ENCODE measurements around the gene NFIA.

NFIA gene

GRCh38 chr1:61139775-61140549, 57.6 kb downstream of the NFIA start:
- no peak for DNase-seq
- Histone ChIP-seq H2BK15ac (ENCODE audit: low read depth, poor library complexity, severe bottlenecking) (no peak overlapping the region), H2BK12ac (ENCODE audit: low read length in 2 of 2) (no peak overlapping the region), H4K8ac (ENCODE audit: low read length) (no peak overlapping the region), H2BK120ac (ENCODE audit: low read depth, low read length) (no peak overlapping the region), H3K4ac (ENCODE audit: low read depth in 1 of 2, low read length in 2 of 2) (no peak overlapping the region), H3K23ac (ENCODE audit: low read length in 2 of 2) (no peak overlapping the region), H3K4me3 (ENCODE audit: insufficient read depth in 1 of 2, low read depth in 1 of 2, low read length in 2 of 2) (no peak overlapping the region), H2BK5ac (ENCODE audit: low read depth, low read length, poor library complexity, severe bottlenecking) (no peak overlapping the region), H2AFZ (ENCODE audit: low read depth, low read length) (no peak overlapping the region), H3K4me2 (ENCODE audit: low read length, poor library complexity, severe bottlenecking) (no peak overlapping the region), H3K79me1 (replicated peaks; ENCODE audit: low read length, poor library complexity, severe bottlenecking) (no peaks in the 10 kb centered on the region), H3K36me3 (ENCODE audit: control insufficient read depth in 1 of 2, insufficient read depth in 2 of 2, low read depth in 1 of 2, low read length in 2 of 2) (no peaks in the 10 kb centered on the region), H4K91ac (ENCODE audit: low read length) (no peak overlapping the region), H3K27me3 (ENCODE audit: control insufficient read depth in 1 of 2, insufficient read depth in 1 of 2, low read length in 2 of 2) (no peaks in the 10 kb centered on the region), H3K9me3 (ENCODE audit: control insufficient read depth, low read length) (no peaks in the 10 kb centered on the region), H3K4me1 (ENCODE audit: control insufficient read depth, insufficient read depth, low read depth, low read length) (no peaks in the 10 kb centered on the region), H3K14ac (ENCODE audit: low read length in 2 of 2) (no peak overlapping the region), H2AK5ac (ENCODE audit: low read length, severe bottlenecking) (no peak overlapping the region), H3K18ac (ENCODE audit: low read depth in 1 of 2, low read length in 2 of 2) (no peak overlapping the region), H3K27ac (ENCODE audit: low read length, poor library complexity, severe bottlenecking) (no peak overlapping the region), H3K9ac (ENCODE audit: low read length) (peak overlapping the region; percentile 83)
- WGBS, result 95% methylated on average over 1 of the region's 7 CpGs

DNA sequence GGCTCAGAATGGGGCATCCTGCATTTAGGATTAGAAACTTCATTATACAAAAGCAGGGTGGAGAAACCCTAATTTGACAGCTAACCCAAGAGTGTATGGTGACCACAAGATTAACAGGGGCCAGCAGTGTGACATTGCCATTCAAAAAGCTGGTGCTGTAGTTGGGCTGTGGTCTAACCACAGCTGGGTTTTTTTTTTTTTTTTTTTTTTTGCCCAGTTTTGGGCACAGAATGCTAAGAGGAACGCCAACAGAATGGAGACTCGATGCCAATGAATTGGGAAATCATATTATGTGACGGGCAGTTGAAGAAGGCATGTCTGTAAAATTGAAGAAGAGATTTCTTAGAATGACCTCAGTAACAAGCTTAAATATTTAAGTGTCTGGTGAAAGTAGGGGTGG, 58.4 kb downstream of the NFIA start:
- no peak overlapping the region for H2AFZ ChIP-seq (ENCODE audit: low read depth, low read length)
- no peak overlapping the region for H2BK5ac ChIP-seq (ENCODE audit: low read depth, low read length, poor library complexity, severe bottlenecking)
- no peak overlapping the region for H3K27ac ChIP-seq (ENCODE audit: low read length, poor library complexity, severe bottlenecking)
- no peaks in the 10 kb centered on the region for H3K36me3 ChIP-seq (ENCODE audit: control insufficient read depth in 1 of 2, insufficient read depth in 2 of 2, low read depth in 1 of 2, low read length in 2 of 2)
- no peaks in the 10 kb centered on the region for H3K27me3 ChIP-seq (ENCODE audit: control insufficient read depth in 1 of 2, insufficient read depth in 1 of 2, low read length in 2 of 2)
- H3K9ac ChIP-seq (ENCODE audit: low read length), result peak overlapping the region; percentile 61
- no peak overlapping the region for H2BK120ac ChIP-seq (ENCODE audit: low read depth, low read length)
- H3K18ac ChIP-seq (ENCODE audit: low read depth in 1 of 2, low read length in 2 of 2), result no peak overlapping the region
- no peaks in the 10 kb centered on the region for H3K9me3 ChIP-seq (ENCODE audit: control insufficient read depth, low read length)
- H4K91ac ChIP-seq (ENCODE audit: low read length), result no peak overlapping the region
- H3K4me3 ChIP-seq (ENCODE audit: insufficient read depth in 1 of 2, low read depth in 1 of 2, low read length in 2 of 2), result peak overlapping the region in 1 of 2 experiments; percentile 55
- no peak overlapping the region for H3K4ac ChIP-seq (ENCODE audit: low read depth in 1 of 2, low read length in 2 of 2)
- H3K14ac ChIP-seq (ENCODE audit: low read length in 2 of 2), result no peak overlapping the region
- no peak overlapping the region for H2BK12ac ChIP-seq (ENCODE audit: low read length in 2 of 2)
- no peak overlapping the region for H2BK15ac ChIP-seq (ENCODE audit: low read depth, poor library complexity, severe bottlenecking)
- no peak overlapping the region for H4K8ac ChIP-seq (ENCODE audit: low read length)
- H2AK5ac ChIP-seq (ENCODE audit: low read length, severe bottlenecking), result no peak overlapping the region
- H3K23ac ChIP-seq (ENCODE audit: low read length in 2 of 2), result no peak overlapping the region
- no peaks in the 10 kb centered on the region for H3K4me1 ChIP-seq (ENCODE audit: control insufficient read depth, insufficient read depth, low read depth, low read length)
- H3K4me2 ChIP-seq (ENCODE audit: low read length, poor library complexity, severe bottlenecking), result no peak overlapping the region
- H3K79me1 ChIP-seq (replicated peaks; ENCODE audit: low read length, poor library complexity, severe bottlenecking), result no peaks in the 10 kb centered on the region
- DNase-seq, result no peak
- 100% methylated on average over 3 of the region's 3 CpGs for WGBS

GRCh38 chr1:61141288-61142042, 59.1 kb downstream of the NFIA start:
- H2BK5ac ChIP-seq (ENCODE audit: low read depth, low read length, poor library complexity, severe bottlenecking), result no peak overlapping the region
- 72% methylated on average over 9 of the region's 9 CpGs for WGBS

GRCh38 chr1:61142043-61142440, 59.7 kb downstream of the NFIA start:
- Histone ChIP-seq H3K27ac (ENCODE audit: low read length, poor library complexity, severe bottlenecking) (no peak overlapping the region), H3K36me3 (ENCODE audit: control insufficient read depth in 1 of 2, insufficient read depth in 2 of 2, low read depth in 1 of 2, low read length in 2 of 2) (no peaks in the 10 kb centered on the region), H3K4me1 (ENCODE audit: control insufficient read depth, insufficient read depth, low read depth, low read length) (no peaks in the 10 kb centered on the region), H2BK5ac (ENCODE audit: low read depth, low read length, poor library complexity, severe bottlenecking) (no peak overlapping the region), H3K14ac (ENCODE audit: low read length in 2 of 2) (no peak overlapping the region), H2BK120ac (ENCODE audit: low read depth, low read length) (no peak overlapping the region), H2BK15ac (ENCODE audit: low read depth, poor library complexity, severe bottlenecking) (no peak overlapping the region), H3K4me2 (ENCODE audit: low read length, poor library complexity, severe bottlenecking) (no peak overlapping the region), H3K79me1 (replicated peaks; ENCODE audit: low read length, poor library complexity, severe bottlenecking) (no peaks in the 10 kb centered on the region), H3K4me3 (ENCODE audit: insufficient read depth in 1 of 2, low read depth in 1 of 2, low read length in 2 of 2) (peak overlapping the region in 1 of 2 experiments; percentile 55), H3K18ac (ENCODE audit: low read depth in 1 of 2, low read length in 2 of 2) (no peak overlapping the region), H3K9me3 (ENCODE audit: control insufficient read depth, low read length) (no peaks in the 10 kb centered on the region), H2AFZ (ENCODE audit: low read depth, low read length) (no peak overlapping the region), H3K9ac (ENCODE audit: low read length) (peak overlapping the region; percentile 14), H4K8ac (ENCODE audit: low read length) (no peak overlapping the region), H2BK12ac (ENCODE audit: low read length in 2 of 2) (no peak overlapping the region), H3K4ac (ENCODE audit: low read depth in 1 of 2, low read length in 2 of 2) (no peak overlapping the region), H3K23ac (ENCODE audit: low read length in 2 of 2) (no peak overlapping the region), H3K27me3 (ENCODE audit: control insufficient read depth in 1 of 2, insufficient read depth in 1 of 2, low read length in 2 of 2) (no peaks in the 10 kb centered on the region), H2AK5ac (ENCODE audit: low read length, severe bottlenecking) (no peak overlapping the region), H4K91ac (ENCODE audit: low read length) (no peak overlapping the region)
- WGBS, result no CpG with 5 or more reads among the region's 1 CpG
- DNase-seq, result no peak

More at GRCh38 chr1:61141288-61142042, 59.1 kb downstream of the NFIA start:
- no peaks in the 10 kb centered on the region for H3K27me3 ChIP-seq (ENCODE audit: control insufficient read depth in 1 of 2, insufficient read depth in 1 of 2, low read length in 2 of 2)
- no peak overlapping the region for H3K14ac ChIP-seq (ENCODE audit: low read length in 2 of 2)
- no peaks in the 10 kb centered on the region for H3K9me3 ChIP-seq (ENCODE audit: control insufficient read depth, low read length)
- H3K4me2 ChIP-seq (ENCODE audit: low read length, poor library complexity, severe bottlenecking), result no peak overlapping the region
- H2BK120ac ChIP-seq (ENCODE audit: low read depth, low read length), result no peak overlapping the region
- no peak overlapping the region for H2BK12ac ChIP-seq (ENCODE audit: low read length in 2 of 2)
- H3K4ac ChIP-seq (ENCODE audit: low read depth in 1 of 2, low read length in 2 of 2), result no peak overlapping the region
- H3K79me1 ChIP-seq (replicated peaks; ENCODE audit: low read length, poor library complexity, severe bottlenecking), result no peaks in the 10 kb centered on the region
- DNase-seq, result peak; percentile 46
- H2AFZ ChIP-seq (ENCODE audit: low read depth, low read length), result no peak overlapping the region
- H3K4me1 ChIP-seq (ENCODE audit: control insufficient read depth, insufficient read depth, low read depth, low read length), result no peaks in the 10 kb centered on the region
- peak overlapping the region; percentile 61 for H3K9ac ChIP-seq (ENCODE audit: low read length)
- H3K36me3 ChIP-seq (ENCODE audit: control insufficient read depth in 1 of 2, insufficient read depth in 2 of 2, low read depth in 1 of 2, low read length in 2 of 2), result no peaks in the 10 kb centered on the region
- H3K23ac ChIP-seq (ENCODE audit: low read length in 2 of 2), result no peak overlapping the region
- H4K8ac ChIP-seq (ENCODE audit: low read length), result no peak overlapping the region
- peak overlapping the region in 1 of 2 experiments; percentile 55 for H3K4me3 ChIP-seq (ENCODE audit: insufficient read depth in 1 of 2, low read depth in 1 of 2, low read length in 2 of 2)
- H3K18ac ChIP-seq (ENCODE audit: low read depth in 1 of 2, low read length in 2 of 2), result no peak overlapping the region
- no peak overlapping the region for H2BK15ac ChIP-seq (ENCODE audit: low read depth, poor library complexity, severe bottlenecking)
- H4K91ac ChIP-seq (ENCODE audit: low read length), result no peak overlapping the region
- H2AK5ac ChIP-seq (ENCODE audit: low read length, severe bottlenecking), result no peak overlapping the region
- H3K27ac ChIP-seq (ENCODE audit: low read length, poor library complexity, severe bottlenecking), result no peak overlapping the region

All from mesenchymal stem cell (in vitro differentiated cells and primary cell).